ENCODE measurements around the gene CCDC70.

The CCDC70 gene

GRCh38 chr13:51867062-51867461 is 5.3 kb downstream of the CCDC70 start:
- Histone ChIP-seq H3K36me3 (no peaks in the 10 kb centered on the region), H3K27ac (no peak overlapping the region), H3K4me3 (no peak overlapping the region), H3K4me1 (no peaks in the 10 kb centered on the region), H3K27me3 (no peaks in the 10 kb centered on the region), H3K9me3 (no peaks in the 10 kb centered on the region)
- intact Hi-C loops (cut with DNase I; ENCODE audit: low total_unique reads) = no loop called here
- no peak for DNase-seq
- TF ChIP-seq, protein P1, sequence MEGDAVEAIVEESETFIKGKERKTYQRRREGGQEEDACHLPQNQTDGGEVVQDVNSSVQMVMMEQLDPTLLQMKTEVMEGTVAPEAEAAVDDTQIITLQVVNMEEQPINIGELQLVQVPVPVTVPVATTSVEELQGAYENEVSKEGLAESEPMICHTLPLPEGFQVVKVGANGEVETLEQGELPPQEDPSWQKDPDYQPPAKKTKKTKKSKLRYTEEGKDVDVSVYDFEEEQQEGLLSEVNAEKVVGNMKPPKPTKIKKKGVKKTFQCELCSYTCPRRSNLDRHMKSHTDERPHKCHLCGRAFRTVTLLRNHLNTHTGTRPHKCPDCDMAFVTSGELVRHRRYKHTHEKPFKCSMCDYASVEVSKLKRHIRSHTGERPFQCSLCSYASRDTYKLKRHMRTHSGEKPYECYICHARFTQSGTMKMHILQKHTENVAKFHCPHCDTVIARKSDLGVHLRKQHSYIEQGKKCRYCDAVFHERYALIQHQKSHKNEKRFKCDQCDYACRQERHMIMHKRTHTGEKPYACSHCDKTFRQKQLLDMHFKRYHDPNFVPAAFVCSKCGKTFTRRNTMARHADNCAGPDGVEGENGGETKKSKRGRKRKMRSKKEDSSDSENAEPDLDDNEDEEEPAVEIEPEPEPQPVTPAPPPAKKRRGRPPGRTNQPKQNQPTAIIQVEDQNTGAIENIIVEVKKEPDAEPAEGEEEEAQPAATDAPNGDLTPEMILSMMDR (IDR thresholded peaks at IDR 0.05) = no peak

DNA sequence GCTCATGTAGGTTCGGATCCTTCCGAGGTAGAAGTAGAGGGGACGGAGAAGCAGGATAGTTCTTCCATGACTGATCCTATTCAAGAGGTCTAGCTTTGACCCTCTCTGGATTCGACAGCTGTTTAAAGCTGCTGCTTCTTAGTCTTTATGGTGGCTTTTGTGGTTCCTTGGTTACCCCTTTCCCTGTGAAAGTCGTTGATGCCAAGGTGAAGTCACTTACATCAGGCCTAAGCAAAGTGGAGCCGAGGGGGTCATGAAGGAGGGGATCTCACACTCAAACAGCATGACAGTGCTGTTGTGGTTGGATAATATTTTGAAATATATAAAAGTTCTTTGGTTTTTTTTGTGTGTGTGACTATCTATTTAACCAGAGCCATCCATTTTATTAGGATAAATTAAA is 8.1 kb downstream of the CCDC70 start:
- intact Hi-C loops (cut with DNase I; ENCODE audit: low total_unique reads) = no loop called here
- DNase-seq = no peak

DNA sequence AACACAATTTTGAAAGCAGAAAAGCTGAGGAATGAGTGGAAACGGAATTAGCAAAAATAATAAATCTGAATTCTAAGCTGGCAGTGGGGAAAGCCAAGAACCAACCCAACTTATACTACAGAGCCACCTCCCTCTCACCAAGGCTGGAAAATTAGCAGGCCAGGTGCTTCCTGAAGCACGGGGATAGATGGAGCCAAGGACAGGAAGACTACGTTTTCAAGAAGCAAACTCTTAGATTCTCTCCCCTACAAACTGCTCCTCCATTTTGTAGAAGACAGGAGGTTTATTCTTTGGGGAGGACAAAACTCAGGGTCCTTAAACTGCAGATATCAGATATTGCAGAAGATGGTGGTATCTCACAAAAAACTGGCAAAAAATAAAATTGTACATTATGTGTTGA is 8.8 kb downstream of the CCDC70 start:
- TF ChIP-seq, protein P1 (IDR thresholded peaks at IDR 0.05) = no peak
- intact Hi-C loops (cut with DNase I; ENCODE audit: low total_unique reads) = no loop called here
- H3K4me3 ChIP-seq = no peak overlapping the region
- H3K27me3 ChIP-seq = no peaks in the 10 kb centered on the region
- H3K27ac ChIP-seq = no peak overlapping the region
- DNase-seq = no peak
- no peaks in the 10 kb centered on the region for H3K4me1 ChIP-seq
- H3K36me3 ChIP-seq = no peaks in the 10 kb centered on the region
- no peaks in the 10 kb centered on the region for H3K9me3 ChIP-seq

More for the DNA sequence above, 8.1 kb downstream of the CCDC70 start:
- Histone ChIP-seq H3K36me3 (no peaks in the 10 kb centered on the region), H3K27me3 (no peaks in the 10 kb centered on the region), H3K4me3 (no peak overlapping the region), H3K4me1 (no peaks in the 10 kb centered on the region), H3K27ac (no peak overlapping the region), H3K9me3 (no peaks in the 10 kb centered on the region)
- TF ChIP-seq, protein P1 (IDR thresholded peaks at IDR 0.05) = no peak

- TF ChIP-seq, protein P1 (IDR thresholded peaks at IDR 0.05) = no peak
- H3K9me3 ChIP-seq = no peaks in the 10 kb centered on the region
- H3K27ac ChIP-seq = no peak overlapping the region
- DNase-seq = no peak
- no peaks in the 10 kb centered on the region for H3K36me3 ChIP-seq
- no peaks in the 10 kb centered on the region for H3K4me1 ChIP-seq
- intact Hi-C loops (cut with DNase I; ENCODE audit: low total_unique reads) = no loop called here
- H3K4me3 ChIP-seq = no peak overlapping the region
- no peaks in the 10 kb centered on the region for H3K27me3 ChIP-seq
Measured at GRCh38 chr13:51873117-51873798, 11.5 kb downstream of the CCDC70 start.

DNA sequence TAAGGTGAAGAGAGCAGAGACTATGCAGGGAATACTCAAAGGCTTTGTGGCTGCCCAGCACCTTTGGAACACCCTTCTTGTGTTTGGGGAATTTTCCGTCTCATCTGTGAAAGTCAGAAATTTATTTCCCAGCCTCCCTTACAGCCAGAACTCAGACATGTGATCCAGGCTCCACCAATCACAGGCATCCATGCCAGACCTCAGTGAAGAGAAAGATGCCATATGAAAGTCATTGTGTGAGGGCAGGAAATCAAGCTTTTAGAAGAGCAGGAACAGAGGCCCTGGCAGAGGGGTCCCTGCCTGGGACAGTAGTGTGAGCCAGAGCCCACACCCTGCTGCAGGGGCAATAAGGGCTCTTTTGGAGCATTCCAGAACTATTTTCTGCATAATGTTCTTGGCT is 12.1 kb downstream of the CCDC70 start:
- intact Hi-C loops (cut with DNase I; ENCODE audit: low total_unique reads) = no loop called here
- no peaks in the 10 kb centered on the region for H3K4me1 ChIP-seq
- H3K9me3 ChIP-seq = no peaks in the 10 kb centered on the region
- no peaks in the 10 kb centered on the region for H3K36me3 ChIP-seq
- no peaks in the 10 kb centered on the region for H3K27me3 ChIP-seq
- DNase-seq = no peak
- H3K27ac ChIP-seq = no peak overlapping the region
- TF ChIP-seq, protein P1 (IDR thresholded peaks at IDR 0.05) = no peak
- no peak overlapping the region for H3K4me3 ChIP-seq

DNA sequence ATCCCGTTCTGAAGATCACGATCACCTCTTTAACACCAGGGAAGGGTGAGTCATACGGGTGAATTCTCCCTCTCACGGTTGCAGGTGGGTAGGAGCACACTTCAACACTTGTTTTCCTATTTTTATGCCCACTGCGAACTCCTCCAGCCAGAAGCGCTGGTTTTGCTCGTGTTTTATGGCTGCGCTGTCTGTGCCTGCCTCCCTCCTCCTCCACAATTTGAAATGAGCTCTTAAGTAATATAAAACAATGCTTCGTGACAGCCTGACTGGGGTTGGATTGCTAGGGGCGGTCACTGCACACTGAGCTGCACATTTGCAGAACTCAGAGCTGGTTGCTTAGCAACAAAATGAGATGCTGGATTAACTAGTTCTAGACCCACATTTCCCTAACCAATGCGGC is 12.9 kb downstream of the CCDC70 start:
- no peak for DNase-seq
- Histone ChIP-seq H3K27me3 (no peaks in the 10 kb centered on the region), H3K9me3 (no peaks in the 10 kb centered on the region), H3K27ac (no peak overlapping the region), H3K36me3 (no peaks in the 10 kb centered on the region), H3K4me3 (no peak overlapping the region), H3K4me1 (no peaks in the 10 kb centered on the region)
- TF ChIP-seq, protein P1 (IDR thresholded peaks at IDR 0.05) = no peak
- intact Hi-C loops (cut with DNase I; ENCODE audit: low total_unique reads) = no loop called here

All from tibial artery (tissue), 4 donors.